Ectodermal cell (in vitro differentiated cells): ENCODE results near the gene ZCCHC24.

ENCODE experiments used
- H3K27ac ChIP-seq: 2 replicates; pipeline ENCODE4 v1.7.0; 2013; ENCODE audit warnings: mild to moderate bottlenecking, low read depth, low read length; ENCODE audit not compliant: insufficient read depth, poor library complexity, severe bottlenecking
- H3K27me3 ChIP-seq: 2 replicates; pipeline ENCODE4 v1.7.0; 2013; ENCODE audit warnings: mild to moderate bottlenecking, low read length; ENCODE audit not compliant: insufficient read depth, control insufficient read depth, poor library complexity, severe bottlenecking
- H3K36me3 ChIP-seq: one replicate; pipeline ENCODE4 v1.7.0; 2013; ENCODE audit warnings: low read length; ENCODE audit not compliant: control insufficient read depth, insufficient read depth
- H3K4me1 ChIP-seq: one replicate; pipeline ENCODE4 v1.7.0; 2013; ENCODE audit warnings: low read length; ENCODE audit not compliant: control insufficient read depth, insufficient read depth
- H3K4me3 ChIP-seq: 2 replicates; pipeline ENCODE4 v1.7.0; 2013; ENCODE audit warnings: low read depth, low read length, control low read depth; ENCODE audit not compliant: insufficient read depth
- H3K9me3 ChIP-seq: 2 replicates; pipeline ENCODE4 v1.7.0; 2013; ENCODE audit warnings: mild to moderate bottlenecking, low read length, moderate library complexity; ENCODE audit not compliant: control insufficient read depth
- WGBS, 2 experiments: methylation state at CpG; one replicate each; pipeline ENCODE4 v1.1.7; 2013; ENCODE audit warnings: missing lambda C conversion rate in 2 of 2; 5-methylcytosine and 5-hydroxymethylcytosine counted together

Gene ZCCHC24

DNA sequence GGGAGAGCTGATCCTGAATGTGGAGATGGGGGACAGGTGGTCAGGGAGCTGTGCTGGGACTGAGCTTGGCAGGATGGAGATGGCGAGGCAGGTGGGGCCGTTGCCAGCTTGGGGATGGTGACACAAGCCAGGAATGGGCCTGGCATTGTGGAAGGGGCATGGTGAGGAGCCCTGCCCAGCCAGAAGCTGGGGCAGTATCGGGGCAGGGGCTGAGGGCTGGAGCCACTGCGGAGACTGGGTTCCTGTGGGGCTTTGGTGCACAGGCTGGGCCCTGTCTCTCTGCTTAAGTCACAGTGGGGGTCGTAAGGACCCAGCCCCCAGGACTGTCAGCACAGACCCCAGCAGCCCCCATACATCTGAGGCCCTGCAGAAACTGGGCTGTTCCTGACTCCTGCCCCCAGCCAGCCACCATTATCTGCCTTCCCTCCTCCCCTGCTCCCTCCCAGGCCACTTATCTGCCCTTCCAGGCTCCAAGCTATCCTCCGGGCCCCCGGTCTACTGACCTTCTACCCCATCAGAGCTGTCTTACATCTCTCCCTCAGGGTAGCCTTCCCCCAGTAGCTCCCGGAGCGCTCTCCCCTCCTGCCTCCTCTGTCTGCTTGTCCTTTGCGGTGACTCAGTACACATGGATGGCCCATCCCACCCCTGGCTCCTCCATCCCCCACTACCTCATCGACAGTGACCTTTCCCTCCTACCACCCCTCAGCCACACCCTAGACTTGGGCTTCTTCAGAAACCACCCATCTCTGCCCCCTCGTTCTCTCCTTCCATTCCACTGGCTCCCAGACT, 54.0 kb downstream of the ZCCHC24 start:
- no peaks in the 10 kb centered on the region for H3K36me3 ChIP-seq
- 89 to 91% methylated on average over 12 of the region's 12 CpGs for WGBS, 2 experiments

GRCh38 chr10:79390551-79391229, 54.7 kb downstream of the ZCCHC24 start:
- Histone ChIP-seq H3K27me3 (no peaks in the 10 kb centered on the region), H3K27ac (no peak overlapping the region), H3K36me3 (no peaks in the 10 kb centered on the region), H3K4me3 (no peak overlapping the region), H3K4me1 (no peaks in the 10 kb centered on the region), H3K9me3 (no peaks in the 10 kb centered on the region)
- 84 to 87% methylated on average over 16 of the region's 16 CpGs for WGBS, 2 experiments

More for the DNA sequence above, 54.0 kb downstream of the ZCCHC24 start:
- Histone ChIP-seq H3K27me3 (no peaks in the 10 kb centered on the region), H3K27ac (no peak overlapping the region), H3K4me1 (no peaks in the 10 kb centered on the region), H3K4me3 (no peak overlapping the region), H3K9me3 (no peaks in the 10 kb centered on the region)

GRCh38 chr10:79390057-79390456, 55.4 kb downstream of the ZCCHC24 start:
- Histone ChIP-seq H3K27me3 (no peaks in the 10 kb centered on the region), H3K4me3 (no peak overlapping the region), H3K4me1 (no peaks in the 10 kb centered on the region), H3K9me3 (no peaks in the 10 kb centered on the region), H3K27ac (no peak overlapping the region), H3K36me3 (no peaks in the 10 kb centered on the region)
- WGBS, 2 experiments = 93 to 100% methylated on average over 2 of the region's 2 CpGs

GRCh38 chr10:79387974-79388850, 57.2 kb downstream of the ZCCHC24 start:
- Histone ChIP-seq H3K4me3 (no peak overlapping the region), H3K4me1 (no peaks in the 10 kb centered on the region), H3K27ac (no peak overlapping the region), H3K9me3 (no peaks in the 10 kb centered on the region), H3K36me3 (no peaks in the 10 kb centered on the region), H3K27me3 (no peaks in the 10 kb centered on the region)
- 82 to 90% methylated on average over 10 to 11 of the region's 11 CpGs for WGBS, 2 experiments

DNA sequence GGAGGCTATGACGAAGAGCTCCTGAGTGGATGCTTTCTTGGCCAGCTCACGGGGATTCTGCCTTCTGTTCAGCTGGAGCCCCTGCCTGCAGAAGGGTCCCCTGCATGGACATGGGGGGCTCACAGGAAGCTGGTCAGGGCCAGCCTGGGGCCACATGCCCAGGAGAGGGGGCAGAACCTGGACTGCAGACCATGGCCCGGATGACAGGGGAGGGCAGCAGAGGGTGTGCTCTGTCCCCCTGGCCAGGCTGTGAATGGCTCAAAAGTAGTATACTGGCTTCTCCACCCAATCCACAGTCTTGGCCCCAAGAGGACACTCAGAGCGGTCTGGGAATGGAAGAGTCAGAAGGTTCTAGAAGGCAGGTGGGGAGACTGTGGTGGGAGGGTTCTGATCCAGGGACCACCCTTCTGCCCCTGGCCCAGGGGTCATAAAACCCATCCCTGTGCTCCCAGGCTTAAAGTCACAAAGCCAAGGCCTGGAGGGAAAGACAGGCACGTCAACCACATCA, 57.9 kb downstream of the ZCCHC24 start:
- no peaks in the 10 kb centered on the region for H3K27me3 ChIP-seq
- no peak overlapping the region for H3K27ac ChIP-seq
- WGBS, 2 experiments = 91 to 95% methylated on average over 5 of the region's 5 CpGs
- no peaks in the 10 kb centered on the region for H3K9me3 ChIP-seq
- no peak overlapping the region for H3K4me3 ChIP-seq
- no peaks in the 10 kb centered on the region for H3K36me3 ChIP-seq
- peaks cover 1% of the 10 kb centered on the region for H3K4me1 ChIP-seq

- 82 to 84% methylated on average over 24 of the region's 24 CpGs for WGBS, 2 experiments
- Histone ChIP-seq H3K4me1 (peaks cover 5% of the 10 kb centered on the region), H3K27ac (no peak overlapping the region)
These were observed 58.6 kb downstream of the ZCCHC24 start for GRCh38 chr10:79386637-79387465.

DNA sequence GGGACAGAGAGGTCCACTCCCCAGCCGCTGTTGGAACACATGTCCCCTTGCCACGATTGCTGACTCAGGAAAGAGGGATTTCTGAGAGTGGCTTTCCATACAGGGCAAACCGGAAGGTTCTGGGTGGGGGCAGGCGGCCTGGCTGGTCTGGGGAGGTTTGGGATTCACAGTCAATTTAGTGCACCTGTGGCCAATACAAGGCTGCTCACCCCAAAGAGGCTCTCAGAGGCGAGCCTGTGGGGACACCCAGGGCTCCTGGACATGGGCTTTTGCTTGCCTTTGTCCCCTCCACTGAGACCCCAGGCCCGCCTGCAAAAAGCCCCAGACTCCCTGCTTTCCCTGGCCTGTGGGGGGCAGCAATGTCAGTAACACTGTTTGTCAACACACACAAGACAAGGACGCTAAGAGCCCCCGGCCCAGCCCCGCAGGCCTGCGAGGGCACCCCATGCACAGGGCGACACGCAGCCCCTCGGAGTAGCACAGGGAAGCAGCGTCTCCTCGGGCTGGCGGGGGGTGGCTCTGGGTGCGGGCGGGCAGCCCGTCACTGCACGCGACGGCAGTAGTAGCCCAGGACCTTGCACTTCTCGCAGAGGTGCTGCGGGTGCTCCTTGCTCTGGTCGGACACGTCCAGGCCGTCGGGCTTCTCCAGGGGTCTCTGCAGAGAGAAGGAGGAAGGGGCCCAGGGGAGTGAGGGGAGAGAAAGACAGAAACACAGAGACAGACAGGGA, 59.5 kb downstream of the ZCCHC24 start:
- Histone ChIP-seq H3K4me3 (no peak overlapping the region), H3K27ac (no peak overlapping the region), H3K9me3 (no peaks in the 10 kb centered on the region), H3K36me3 (no peaks in the 10 kb centered on the region), H3K4me1 (peaks cover 5% of the 10 kb centered on the region), H3K27me3 (no peaks in the 10 kb centered on the region)
- 85% methylated on average over 28 of the region's 28 CpGs for WGBS, 2 experiments

More at GRCh38 chr10:79386637-79387465, 58.6 kb downstream of the ZCCHC24 start:
- Histone ChIP-seq H3K9me3 (no peaks in the 10 kb centered on the region), H3K27me3 (no peaks in the 10 kb centered on the region), H3K36me3 (no peaks in the 10 kb centered on the region), H3K4me3 (no peak overlapping the region)

DNA sequence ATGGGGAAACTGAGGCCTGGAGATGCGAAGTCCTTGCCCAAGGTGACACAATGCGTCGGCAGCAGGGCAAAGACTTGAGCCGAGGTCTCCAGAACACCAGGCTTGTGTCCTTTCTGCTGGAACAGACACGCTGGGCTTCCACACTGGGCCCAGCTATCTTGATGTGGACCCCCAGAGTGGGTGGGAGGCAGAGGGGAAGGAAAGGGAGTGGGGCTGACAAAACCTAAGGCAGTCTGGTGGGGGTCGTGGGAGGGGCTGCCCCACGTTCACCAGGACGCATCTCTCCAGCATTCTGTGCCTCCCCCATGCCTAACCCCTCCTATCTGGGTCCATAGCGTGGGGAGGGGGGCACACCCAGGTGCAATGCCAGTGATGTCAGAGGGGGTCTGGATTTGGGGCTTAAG, 60.0 kb downstream of the ZCCHC24 start:
- no peak overlapping the region for H3K4me3 ChIP-seq
- no peak overlapping the region for H3K27ac ChIP-seq
- H3K27me3 ChIP-seq = no peaks in the 10 kb centered on the region
- no peaks in the 10 kb centered on the region for H3K9me3 ChIP-seq
- whole genome bisulfite sequencing, 2 experiments = 92 to 93% methylated on average over 9 of the region's 9 CpGs
- no peaks in the 10 kb centered on the region for H3K36me3 ChIP-seq
- H3K4me1 ChIP-seq = peaks cover 5% of the 10 kb centered on the region
